HG02642 (cell line): ENCODE data around the gene NFYB.
"Not testable (repeated sequence)": the region's sequence is repeated elsewhere in the genome, so short reads cannot be mapped to it uniquely, and the experiment has no call there.

Source experiments
- ATAC-seq: cut with Tn5 transposase; IDR thresholded peaks from one replicate; pipeline ENCODE4 v1.9.1; 2021; ENCODE audit warnings: mild to moderate bottlenecking; ENCODE audit not compliant: unreplicated experiment, poor library complexity

Gene NFYB

GRCh38 chr12:104122298-104122697 is 15.7 kb downstream of the NFYB start:
- no peak for ATAC-seq

- no peak for ATAC-seq
These were observed 17.0 kb downstream of the NFYB start for GRCh38 chr12:104121001-104121400.

DNA sequence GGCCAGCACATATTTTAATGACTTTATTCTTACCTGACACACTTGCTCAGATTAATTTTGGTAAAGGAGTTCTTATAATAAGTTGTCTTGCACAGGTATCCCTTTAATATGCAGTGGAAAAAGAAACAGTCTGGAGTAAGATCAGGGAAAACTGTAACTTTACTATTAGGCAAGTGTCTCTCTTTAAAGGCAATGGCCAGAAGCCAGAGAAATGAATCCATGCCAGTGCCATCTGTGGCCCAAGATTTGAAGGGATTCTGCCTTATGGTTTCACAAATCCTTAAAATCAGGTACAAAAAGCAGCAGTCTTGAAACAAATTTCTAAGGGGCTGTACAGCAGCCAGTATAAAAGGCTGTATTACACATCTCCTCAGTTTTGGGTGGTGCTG is 22.4 kb downstream of the NFYB start:
- ATAC-seq, result no peak

DNA sequence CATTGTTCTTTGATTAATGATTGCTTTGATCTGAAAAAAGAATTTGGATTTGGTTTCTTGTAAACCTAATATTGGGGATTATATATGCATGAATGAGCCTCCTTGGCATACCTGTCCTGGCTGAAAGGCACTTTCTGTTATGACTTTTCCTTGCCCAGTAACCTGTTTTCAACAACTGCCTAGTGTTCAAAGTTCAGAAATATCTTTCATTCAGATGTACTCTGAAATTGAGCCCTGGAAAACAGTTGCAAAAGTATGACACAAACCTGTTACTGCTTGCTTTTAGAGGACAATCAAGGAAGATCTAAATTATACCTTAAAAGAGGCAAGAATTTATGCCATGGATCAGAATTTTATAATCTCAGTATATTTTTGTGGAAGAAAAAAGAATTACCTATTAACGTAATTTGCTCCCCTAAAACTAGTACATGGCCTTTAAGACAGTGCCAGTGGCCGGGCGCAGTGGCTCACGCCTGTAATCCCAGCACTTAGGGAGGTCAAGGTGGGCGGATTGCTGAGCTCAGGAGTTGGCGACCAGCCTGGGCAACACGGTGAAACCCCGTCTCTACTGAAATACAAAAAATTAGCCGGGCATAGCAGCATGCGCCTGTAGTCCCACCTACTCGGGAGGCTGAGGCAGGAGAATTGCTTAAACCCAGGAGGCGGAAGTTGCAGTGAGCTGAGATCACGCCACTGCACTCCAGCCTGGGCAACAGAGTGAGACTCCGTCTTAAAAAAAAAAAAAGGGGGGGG is 23.0 kb downstream of the NFYB start:
- not testable (repeated sequence) for ATAC-seq

DNA sequence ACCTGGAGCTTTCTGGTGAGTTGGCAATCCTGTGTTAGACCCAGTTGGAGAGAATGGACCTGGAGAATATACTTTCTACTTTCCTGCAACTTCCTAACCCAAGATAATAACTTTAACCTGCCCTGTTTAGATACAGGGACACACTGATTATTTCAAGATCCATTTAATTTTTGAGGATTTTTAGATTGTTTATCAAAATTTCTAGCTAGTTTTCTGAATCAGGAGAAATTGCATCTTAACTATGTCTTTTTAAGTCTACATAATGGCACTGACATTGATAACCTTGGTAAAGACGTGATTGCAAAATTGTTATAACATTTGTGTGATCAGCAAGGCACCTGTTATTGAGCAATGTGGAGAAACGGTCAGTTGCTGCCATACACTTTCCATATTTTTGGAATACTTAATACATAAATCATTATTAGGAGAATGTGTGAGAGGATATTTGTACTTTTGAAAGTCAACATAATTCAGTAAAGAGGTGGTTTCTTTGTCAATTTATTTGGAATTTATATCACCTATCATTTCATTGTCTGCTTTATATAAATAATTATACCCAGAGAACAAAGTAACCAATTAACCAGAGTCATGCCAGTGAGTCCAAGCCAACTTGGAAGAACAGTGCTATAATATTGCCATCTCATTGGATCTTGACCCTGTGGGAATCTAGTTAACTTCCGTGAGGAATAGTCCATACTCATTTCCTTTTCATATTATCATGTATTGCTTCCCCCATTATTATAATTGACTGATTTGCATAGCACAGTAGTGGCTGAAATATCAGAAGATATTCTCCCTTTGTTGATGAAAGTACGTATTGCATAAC is 28.4 kb downstream of the NFYB start:
- ATAC-seq, result no peak

GRCh38 chr12:104108755-104109445 is 29.1 kb downstream of the NFYB start:
- no peak for ATAC-seq

DNA sequence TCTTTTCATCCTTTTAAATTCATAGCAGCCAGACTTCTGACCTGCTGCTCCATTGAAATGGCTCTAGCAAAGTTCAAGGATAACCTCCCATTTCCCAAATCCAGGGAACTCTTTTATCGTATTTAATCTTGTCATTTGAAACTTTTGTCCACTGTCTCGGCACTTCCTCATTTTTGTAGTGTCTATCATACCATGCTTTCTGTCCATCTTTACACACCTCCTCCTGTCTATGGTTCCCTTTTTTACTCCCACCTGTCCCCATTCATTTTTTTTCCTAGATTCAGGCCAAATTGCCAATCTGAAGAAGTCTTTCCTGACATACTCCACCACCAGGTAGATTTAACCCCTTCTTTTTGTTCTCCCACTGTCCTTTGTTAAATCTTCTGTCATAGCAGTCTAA is 31.0 kb downstream of the NFYB start:
- no peak for ATAC-seq

GRCh38 chr12:104105461-104105860 is 32.5 kb downstream of the NFYB start:
- ATAC-seq, result no peak

DNA sequence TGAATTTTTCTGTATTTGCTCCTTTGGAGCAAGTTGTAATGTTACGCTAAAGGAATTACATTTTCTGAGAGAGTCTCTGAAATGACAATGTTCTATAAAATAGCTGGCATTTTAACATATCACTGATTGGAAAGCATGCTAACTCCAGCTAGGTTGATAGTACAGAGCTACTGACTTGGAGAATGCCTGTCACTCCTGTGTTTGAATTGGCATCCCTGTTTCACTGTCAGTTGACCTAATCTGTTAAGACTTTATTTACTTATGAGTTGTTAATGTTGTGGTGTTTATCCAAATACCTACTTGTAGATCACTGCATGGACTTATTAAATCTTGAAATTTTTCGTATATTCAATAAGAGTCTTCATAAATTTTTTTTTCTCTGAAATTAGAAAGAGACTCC is 40.1 kb downstream of the NFYB start:
- no peak for ATAC-seq

- ATAC-seq, result no peak
These were observed 42.7 kb downstream of the NFYB start for GRCh38 chr12:104095289-104095688.

GRCh38 chr12:104094284-104094683 is 43.7 kb downstream of the NFYB start:
- ATAC-seq, result no peak

DNA sequence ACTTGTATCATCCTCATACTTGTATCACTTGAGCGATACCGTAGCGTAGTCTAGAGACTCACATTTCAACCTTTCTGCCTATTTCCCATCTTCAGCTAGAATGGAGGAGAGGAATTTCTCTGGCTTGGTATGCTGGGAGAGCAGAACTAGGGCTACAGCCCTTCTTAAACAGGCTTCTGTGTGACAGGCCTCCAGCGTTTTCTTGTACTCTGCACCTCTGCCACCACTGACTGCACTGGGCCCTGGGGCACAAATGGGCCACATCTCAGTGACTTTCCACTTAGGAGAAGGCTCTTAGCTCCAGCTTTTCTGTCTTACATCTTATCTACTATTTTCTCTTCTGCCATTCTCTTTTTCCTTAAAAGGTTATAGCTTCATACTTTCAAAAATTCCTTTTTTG is 46.9 kb downstream of the NFYB start:
- ATAC-seq, result no peak

- ATAC-seq, result no peak
These were observed 47.3 kb downstream of the NFYB start for GRCh38 chr12:104090685-104091084.

- ATAC-seq, result peak; percentile 84
These were observed 54.1 kb downstream of the NFYB start for GRCh38 chr12:104083769-104084475.

DNA sequence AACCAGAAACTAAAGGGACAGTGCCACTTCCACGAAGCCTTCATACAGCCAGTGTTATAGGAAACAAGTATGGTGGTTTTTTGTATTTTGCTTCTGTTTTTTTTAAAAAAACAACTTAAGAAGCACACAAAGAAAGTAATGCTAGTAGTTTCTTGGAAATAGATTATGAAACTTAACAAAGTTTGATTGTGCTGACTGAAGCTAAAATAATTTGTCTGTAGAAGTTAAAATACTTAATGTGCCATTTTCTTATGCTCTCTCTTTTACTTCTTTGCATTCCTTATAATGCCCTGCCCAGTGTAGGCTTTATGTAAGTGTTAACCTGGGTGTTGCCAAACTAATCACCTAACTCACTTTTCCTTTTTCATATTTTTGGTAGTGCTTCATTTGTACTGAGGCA is 57.2 kb downstream of the NFYB start:
- ATAC-seq, result no peak

- no peak for ATAC-seq
These were observed 59.0 kb downstream of the NFYB start for GRCh38 chr12:104079024-104079423.

GRCh38 chr12:104073699-104074098 is 64.3 kb downstream of the NFYB start:
- no peak for ATAC-seq

DNA sequence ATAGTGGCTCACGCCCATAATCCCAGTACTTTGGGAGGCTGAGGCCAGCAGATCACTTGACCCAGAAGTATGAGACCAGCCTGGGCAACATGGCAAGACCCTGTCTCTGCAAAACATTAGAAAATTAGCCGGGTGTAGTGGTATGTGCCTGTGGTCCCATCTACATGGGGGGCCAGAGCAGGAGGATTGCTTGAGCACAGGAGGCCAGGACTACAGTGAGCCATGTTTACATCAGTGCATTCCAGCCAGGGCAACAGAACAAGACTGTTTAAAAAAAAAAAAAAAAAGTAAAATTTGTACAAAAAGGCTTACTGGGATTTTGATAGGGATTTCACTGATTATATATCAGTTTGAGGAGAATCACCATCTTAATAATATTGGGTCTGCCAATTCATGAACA is 65.9 kb downstream of the NFYB start:
- ATAC-seq, result no peak
